GM19438 (cell line): ENCODE data around the gene KIAA0319L.
"Not testable (repeated sequence)": the region's sequence is repeated elsewhere in the genome, so short reads cannot be mapped to it uniquely, and the experiment has no call there.

ENCODE experiments used
- ATAC-seq: cut with Tn5 transposase; IDR thresholded peaks from one replicate; pipeline ENCODE4 v1.9.1; 2021; ENCODE audit warnings: low read depth; ENCODE audit not compliant: unreplicated experiment

Gene KIAA0319L

DNA sequence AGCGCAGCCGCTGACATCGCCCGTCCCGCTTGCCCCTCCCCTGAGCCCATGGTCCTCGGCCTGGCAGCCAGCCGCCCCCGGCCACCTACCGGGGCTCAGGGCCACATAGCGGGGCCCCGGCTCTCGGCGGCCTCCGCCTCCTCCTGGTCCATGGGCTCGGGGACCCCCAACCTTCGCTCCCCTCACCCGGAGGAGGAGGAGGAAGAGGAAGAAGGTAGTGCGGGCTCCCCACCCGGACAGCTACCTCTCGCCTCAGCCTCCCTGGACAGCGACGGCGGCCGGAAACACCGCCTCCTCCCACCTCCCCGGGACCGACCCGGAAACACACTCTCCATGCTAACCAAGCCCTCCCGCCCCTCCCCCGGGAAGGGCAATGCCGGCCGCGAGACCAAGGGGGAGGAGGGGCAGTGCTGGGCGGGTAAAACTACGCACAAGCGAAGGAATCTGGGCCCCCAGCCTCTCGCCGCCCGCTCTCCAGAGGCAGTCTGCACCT, at the start of gene KIAA0319L:
KIAA0319L (minus strand) TSS at position 286 of the 493 bp plus-strand sequence. CDS start 2,912 bp downstream, outside the sequence.
- peak; percentile 83 for ATAC-seq

DNA sequence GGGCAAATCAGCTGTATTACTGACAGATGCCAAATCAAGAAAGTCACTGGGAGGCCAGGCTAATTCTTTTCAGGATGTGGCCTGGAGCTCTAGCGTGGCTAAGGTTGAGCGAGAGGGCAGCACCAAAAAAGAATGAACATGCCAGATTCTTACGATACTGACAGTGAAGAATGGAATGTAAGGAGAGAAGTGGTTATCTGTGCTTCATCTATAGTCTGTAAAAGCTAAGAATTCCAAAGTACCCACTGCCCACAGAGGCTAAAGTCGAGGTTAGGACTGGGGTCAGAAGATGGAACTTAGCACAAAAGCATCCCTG, 48.6 kb upstream of the KIAA0319L start:
- ATAC-seq = no peak

DNA sequence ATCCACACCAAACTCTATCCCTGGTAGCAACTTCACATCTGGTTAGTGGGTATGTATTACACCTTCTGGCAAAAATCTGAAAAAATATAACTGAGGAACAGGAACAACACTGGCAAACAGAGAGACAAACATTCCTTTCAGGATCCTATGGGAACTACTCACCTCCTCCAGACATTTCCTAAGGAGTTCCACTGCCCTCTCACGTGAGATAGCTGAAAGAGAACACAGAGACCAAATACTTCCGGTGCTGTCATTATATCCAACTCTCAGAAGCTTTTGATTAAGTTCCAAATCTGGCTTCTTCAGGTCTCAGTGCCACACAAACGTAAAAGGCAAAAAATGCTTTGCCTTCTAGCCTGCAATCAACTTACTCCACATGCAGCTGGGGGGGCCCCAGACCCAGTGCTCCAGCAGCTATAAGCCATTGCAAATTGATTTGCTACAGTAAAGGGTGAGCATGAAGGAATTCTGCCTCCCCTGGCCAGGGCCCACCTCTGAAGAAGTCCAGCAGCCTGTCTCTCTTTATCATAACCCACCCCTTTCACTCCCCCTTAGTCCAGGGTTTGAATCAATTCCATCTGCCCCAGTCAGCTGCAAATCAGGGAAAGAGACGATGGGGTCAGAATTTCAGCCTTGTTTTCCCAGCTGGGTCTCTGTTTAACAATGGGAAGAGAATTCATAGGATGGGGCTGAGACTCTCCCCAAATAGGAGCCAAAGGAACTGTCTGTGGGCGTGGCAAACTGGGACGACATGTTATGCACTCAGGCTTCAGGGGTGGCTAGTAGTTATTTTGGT, 48.1 kb upstream of the KIAA0319L start:
- no peak for ATAC-seq

DNA sequence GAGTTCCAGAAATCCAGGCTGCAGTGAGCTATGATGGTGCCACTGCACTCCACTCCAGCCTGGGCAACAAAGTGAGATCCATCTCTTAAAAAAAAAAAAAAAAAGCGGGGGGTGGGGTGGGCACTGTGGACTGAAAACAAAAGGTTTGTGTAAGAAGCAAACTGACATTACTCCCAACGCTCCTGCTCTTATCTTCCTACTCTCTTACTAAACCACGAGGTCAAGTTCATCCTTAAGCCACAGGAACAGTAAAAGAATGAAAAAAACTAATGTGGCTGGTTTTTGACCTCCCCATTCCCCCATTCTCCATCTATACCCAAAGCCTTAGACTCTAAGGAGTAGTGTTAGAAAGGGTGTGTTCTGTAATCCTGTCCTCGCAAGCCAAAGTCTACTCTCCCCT, 46.7 kb upstream of the KIAA0319L start:
- ATAC-seq = no peak

DNA sequence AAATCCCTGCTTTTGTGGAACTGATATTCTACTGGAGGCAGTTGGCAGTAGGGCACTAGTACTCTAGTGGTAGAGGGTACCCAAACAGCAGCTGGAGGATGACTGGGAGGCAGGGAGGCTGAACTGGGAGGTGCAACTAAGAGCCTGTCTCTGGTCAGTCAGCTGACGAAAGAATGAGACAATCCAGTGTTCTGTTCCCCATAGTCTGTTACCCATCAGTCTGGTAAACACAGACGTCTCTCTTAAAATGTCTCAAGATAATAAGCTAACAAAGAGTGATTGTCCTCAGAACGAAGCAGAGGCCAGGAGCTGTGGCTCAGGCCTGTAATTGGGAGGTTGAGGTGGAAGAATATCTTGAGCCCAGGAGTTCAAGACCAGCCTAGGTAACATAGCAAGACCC, 46.3 kb upstream of the KIAA0319L start:
- ATAC-seq = no peak

DNA sequence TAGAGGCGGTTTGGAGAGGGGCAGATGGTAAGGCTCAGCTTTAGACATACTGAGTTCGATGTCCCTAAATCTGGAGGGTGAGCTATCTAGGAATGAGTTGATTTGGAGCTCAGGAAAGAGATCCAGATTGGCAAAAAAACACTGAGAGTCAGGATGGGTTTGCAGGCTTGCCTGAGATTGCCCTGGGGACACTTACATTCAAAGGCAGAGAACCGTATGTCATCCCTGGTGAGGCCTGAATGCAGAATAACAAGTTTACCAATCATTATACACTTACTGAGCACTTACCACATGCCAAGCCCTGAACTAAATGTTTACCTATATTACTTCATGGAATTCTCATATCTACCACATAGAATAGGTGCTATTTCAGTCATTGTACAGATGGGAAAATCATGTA, 43.4 kb upstream of the KIAA0319L start:
- ATAC-seq = no peak

DNA sequence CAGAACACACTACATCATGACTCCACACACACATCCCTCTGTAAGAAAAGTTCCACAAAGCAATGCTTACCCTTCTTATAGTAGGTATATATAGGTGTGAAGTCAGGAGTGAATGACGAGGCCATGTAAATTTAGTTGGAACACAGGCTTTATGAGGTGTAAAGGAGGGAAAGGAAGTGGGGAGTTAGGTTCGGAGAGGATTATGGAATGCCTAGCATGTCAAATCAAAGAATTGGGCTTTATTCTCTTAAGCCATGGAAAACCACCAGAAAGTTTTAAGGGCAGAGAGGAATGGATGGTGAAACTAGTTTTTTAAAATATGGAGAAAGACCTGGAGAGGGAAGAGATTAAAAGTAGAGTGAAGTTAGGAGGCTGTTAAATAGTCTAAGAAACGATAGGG, 42.2 kb upstream of the KIAA0319L start:
- no peak for ATAC-seq

DNA sequence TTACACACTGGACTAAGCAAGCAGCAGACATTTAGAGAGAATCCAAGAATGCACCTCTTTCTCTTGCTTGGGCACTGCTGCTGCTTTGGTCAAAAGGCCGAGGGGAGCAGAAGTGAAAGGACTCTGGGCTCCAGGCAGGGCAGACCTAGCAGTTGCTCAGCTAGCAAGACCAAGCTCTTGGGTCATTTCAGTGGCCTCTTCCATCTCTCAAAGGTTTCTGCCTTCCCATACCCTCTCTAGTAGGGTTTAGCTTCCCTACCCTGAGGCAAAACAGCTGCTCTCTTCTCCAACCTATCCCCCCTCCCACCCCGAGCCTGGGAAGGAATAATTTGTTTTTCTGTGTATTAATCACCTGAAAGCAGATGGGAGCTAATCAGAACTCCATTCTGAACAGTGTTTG, 41.7 kb upstream of the KIAA0319L start:
- ATAC-seq = no peak

DNA sequence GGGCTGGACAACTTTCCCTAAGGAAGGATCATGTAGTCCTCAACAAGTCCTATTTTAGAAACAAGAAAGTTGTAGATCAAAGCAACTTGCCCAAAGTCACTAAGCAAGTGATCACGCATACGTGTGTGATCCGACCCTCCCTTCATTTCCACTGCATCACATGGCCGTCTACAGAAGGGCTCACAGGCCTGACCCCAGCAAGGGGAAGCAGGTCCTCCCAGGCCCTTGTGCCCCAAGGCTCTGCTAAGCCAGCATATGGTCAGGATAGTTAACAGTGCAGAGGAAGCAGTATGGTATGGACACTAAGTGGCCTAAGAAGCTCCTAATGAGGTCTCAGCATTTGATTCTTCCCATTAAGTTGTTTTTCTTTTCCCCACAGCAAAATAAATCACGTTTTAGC, 40.7 kb upstream of the KIAA0319L start:
- ATAC-seq = no peak

DNA sequence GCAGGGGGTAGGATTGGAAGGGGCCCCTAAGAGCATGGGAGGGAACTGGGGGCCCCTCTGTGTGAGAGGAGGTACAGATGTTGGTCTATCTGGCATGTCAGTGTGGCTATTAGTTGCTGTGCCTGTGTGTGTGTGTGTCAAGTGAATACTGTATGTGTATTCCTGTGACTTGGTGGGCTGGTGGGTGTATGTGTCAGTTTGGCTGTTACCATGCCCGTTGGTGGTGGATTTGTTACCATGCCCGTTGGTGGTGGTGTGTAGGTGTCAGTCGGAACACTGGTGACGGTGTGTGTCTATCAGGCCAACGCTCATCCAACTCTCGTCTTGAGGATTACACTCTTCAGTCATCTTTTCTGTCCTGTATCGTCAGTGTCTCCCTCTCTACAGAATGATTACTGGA, 38.5 kb upstream of the KIAA0319L start:
- no peak for ATAC-seq

DNA sequence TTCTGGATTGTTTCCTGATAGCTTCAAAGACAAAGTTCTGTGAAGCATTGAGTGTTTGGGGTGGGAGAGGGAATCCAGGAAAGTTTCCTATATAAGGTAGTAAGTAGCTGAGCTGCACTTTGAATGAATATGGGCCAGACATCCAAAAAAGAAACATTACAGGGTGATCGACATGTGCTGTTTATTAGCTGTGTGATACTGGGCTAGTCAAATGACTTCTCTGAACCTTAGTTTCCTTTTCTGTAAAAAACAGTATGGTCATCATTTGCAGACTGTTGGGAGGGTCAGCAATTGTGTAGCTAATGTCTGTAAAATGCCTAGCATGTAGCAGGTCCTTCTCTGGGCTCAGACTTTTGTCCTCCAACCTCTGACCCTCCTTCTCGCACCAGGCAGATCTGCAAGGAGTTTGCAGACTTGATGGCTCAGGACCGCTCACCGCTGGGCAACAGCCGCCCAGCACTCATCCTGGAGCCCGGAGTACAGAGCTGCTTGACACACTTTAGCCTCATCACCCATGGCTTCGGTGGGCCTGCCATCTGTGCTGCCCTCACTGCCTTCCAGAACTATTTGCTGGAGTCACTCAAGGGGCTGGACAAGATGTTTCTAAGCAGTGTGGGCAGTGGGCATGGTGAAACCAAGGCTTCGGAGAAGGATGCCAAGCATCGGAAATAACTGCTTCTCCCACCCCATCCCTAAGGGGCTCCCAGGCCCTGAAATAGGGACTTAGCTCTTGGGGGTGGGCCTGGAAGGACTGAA, 37.0 kb upstream of the KIAA0319L start:
- ATAC-seq = no peak

DNA sequence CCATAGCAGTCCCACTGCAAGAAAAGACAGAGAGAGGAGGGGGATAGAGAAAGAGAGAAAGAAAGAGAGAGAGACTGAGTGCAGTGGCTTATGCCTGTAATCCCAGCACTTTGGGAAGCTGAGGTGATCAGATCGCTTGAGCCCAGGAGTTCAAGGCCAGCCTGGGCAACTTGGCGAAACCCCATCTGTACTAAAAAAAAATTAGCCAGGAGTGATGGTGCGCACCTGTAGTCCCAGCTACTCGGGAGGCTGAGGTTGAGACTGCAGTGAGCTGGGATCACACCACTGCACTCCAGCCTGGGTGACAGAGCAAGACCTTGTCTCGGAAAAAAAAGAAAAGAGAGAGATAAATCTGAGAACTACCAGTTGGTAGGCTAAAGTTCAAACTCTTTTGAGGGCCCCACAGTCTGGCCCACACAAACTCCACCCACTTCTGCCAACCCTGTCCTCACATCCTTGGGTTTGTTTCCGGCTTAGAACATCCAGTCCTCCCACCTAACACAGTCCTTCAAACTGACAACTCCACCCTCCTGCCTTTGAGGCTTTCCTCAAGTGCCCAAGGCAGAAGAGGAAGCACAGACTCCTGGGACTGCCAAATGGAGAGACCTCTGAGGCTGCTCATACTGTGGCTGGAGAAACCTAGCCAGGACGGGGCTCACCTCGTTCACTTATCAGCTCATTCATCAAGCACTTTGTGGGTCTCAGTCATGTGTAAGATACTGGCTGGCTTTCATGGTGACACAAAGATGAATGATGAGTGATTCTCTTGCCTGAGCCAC, 36.0 kb upstream of the KIAA0319L start:
- no peak for ATAC-seq

DNA sequence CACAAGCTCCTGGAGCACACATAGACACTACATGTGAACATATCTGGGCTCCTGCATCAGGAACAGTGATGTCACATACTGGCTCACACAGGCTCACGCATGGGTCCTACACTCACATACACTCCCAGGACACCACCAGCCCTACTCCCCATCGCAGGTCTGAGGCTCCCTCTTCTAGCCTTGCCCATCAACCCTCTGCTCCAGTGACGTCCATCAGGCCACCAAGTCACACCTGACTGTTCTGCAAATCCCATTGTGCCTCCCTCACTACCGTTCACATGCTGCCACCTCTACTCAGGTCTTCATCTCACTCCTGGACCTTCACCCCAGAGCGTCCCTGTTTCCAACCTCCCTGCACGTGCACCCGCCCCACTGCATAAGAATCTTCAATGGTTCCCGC, 34.0 kb upstream of the KIAA0319L start:
- no peak for ATAC-seq

DNA sequence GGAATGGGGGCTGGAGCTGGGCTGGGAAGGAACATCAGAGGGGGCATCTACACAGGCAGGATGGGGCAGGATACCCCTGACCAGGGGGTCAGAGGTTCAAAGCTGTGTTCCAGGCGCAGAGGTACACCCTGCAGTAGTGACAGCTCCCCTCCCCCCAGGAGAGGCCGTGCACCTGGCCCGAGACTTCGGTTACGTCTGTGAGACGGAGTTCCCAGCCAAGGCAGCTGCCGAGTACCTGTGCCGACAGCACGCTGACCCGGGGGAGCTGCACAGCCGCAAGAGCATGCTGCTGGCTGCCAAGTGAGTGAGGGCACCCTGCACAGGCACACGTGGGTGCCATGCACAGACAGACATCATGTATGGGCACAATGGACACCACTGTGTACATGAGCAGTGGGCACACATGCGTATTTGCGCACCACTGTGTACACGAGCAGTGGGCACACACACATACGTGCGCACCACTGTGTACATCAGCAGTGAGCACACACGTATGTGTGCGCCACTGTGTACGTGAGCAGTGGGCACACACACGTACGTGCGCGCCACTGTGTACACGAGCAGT, 33.4 kb upstream of the KIAA0319L start:
- ATAC-seq = no peak

DNA sequence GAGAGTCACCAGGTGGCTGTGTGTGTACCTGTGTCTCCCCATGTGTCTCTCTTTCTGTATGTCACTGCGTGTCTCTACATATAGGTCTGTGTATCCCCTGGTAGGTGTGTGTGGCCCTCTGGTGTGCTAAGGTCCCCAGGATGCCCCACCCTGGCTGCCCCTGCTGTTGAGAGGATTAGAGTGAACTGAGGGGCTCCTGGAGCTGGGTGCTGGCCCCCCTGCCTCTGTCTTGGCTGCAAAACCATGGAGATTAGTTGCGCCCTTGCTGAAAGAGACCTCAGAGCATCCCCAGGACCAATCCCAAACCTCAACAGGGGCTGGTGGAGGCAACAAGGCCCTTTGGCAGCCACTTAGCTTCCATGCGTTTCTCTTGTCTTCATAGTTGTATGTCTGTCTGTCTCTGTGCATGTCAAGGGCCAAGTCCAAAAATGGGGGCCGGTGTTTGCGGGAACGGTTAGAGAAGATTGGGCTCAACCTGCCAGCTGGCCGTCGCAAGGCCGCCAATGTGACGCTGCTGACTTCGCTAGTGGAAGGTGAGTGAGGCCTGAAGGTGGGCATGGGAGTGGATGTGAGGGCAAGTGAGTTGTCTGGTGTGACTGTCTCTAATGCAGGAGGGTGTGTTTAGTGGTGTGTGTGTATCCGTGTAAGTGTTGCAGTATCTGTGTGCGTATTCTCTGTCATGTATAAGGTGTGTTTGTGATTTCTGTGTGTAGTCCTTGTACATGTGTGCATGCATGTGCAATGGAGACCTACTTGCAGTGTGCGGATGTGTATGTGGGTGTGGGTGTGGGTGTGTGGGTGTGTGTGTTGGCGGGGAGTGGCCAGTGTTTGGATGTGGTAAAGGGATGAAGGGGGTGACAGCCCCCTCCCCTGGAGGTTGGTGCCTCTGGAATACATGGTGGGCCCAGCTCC, 32.6 kb upstream of the KIAA0319L start:
- no peak for ATAC-seq

DNA sequence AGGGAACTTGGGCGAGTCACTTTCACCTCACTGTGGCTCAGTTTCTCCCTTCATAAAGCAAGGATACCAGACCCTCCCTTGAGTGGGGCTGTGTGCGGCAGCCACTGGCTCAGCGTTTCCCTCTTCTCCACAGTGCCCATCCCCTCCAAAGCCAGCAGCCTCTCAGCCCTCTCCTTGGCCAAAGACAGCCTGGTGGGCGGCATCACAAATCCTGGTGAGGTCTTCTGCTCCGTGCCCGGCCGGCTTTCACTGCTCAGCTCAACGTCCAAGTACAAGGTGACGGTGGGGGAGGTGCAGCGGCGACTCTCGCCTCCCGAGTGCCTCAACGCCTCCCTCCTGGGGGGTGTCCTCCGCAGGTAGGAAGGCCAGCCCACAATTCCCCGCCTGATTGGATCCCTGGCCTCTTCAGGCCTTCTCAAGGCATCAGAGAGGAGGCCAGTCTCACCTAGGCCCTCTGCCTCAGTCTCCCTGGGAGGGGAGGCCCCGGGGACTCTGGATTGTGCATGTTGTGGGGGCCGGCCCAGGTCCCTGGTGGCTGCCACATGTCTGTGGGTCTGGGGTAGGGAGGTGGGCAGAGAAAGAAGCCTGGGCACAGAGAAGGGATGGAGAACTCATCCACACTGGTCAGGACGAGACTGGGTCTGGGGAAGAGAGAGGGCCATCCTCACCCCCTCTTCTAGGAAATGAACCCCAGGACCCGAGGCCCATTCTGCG, 31.2 kb upstream of the KIAA0319L start:
- no peak for ATAC-seq

DNA sequence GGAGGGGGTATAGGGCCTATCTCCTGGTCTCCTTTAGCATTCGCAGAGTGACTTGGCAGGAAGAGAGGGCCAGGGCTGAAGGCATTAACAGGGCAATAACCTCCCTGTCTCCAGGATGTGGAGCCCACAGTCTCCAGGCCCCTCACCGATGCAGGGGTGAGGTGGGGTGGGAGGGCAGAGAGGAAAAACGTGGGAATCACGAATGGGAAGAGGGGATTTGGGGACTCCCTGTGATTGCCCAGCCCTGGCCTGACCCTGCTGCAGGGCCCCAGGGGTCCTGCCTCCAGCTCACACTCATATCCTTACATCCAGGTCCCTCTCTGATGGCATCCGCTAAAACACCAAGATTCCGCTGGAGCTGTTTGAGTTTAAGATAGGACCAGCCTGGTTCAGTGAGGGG, 30.5 kb upstream of the KIAA0319L start:
- no peak for ATAC-seq

DNA sequence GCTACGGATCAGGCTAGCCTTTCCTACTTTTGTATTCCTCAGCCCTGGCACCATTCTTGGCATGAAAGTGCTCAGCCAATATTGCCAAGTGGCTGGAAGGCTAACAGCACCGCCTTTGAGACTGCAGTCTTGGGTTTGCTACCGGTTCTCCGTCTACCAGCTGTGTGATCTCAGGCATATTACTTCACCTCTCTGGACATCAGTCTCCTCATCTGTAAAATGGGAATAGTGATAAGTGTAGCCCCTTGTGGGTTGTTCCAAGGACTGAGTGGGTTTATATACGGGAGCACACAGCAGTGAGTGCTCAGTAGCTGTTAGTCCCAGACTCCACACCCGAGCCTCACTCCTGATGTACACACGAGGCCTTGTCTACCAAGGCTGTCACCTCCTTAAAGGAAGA, 29.6 kb upstream of the KIAA0319L start:
- ATAC-seq = no peak

DNA sequence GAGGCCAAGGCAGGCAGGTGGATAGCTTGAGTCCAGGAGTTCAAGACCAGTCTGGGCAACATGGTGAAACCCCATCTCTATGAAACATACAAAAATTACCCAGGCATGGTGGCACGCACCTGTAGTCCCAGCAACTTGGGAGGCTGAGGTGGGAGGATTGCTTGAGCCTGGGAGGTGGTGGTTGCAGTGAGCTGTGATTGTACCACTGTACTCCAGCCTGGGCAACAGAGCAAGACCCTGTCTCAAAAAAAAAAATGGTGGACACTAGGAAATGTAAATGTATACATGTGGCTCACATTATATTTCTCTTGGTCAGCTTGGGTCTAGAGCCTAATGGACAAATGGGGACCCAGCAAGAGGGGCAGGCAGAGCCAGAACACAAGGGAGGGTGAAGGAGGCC, 28.6 kb upstream of the KIAA0319L start:
- not testable (repeated sequence) for ATAC-seq
